ENCODE data around the gene TRIOBP.

TRIOBP gene

GRCh38 chr22:37817705-37818408, 121.0 kb downstream of the TRIOBP start:
- Histone ChIP-seq H3K9me3 (ENCODE audit: severe bottlenecking) (no peaks in the 10 kb centered on the region), H3K36me3 (ENCODE audit: low read depth) (no peaks in the 10 kb centered on the region), H3K4me3 (ENCODE audit: severe bottlenecking) (no peak overlapping the region), H3K4me1 (ENCODE audit: insufficient read depth, poor library complexity, severe bottlenecking) (no peaks in the 10 kb centered on the region), H3K27me3 (ENCODE audit: insufficient read depth, poor library complexity, severe bottlenecking) (peaks cover 22% of the 10 kb centered on the region), H3K27ac (ENCODE audit: poor library complexity, severe bottlenecking) (no peak overlapping the region)
- DNase-seq (ENCODE audit: low spot score) (no peak), ATAC-seq (ENCODE audit: low read depth) (peak; percentile 80)
- TF ChIP-seq, protein P1, sequence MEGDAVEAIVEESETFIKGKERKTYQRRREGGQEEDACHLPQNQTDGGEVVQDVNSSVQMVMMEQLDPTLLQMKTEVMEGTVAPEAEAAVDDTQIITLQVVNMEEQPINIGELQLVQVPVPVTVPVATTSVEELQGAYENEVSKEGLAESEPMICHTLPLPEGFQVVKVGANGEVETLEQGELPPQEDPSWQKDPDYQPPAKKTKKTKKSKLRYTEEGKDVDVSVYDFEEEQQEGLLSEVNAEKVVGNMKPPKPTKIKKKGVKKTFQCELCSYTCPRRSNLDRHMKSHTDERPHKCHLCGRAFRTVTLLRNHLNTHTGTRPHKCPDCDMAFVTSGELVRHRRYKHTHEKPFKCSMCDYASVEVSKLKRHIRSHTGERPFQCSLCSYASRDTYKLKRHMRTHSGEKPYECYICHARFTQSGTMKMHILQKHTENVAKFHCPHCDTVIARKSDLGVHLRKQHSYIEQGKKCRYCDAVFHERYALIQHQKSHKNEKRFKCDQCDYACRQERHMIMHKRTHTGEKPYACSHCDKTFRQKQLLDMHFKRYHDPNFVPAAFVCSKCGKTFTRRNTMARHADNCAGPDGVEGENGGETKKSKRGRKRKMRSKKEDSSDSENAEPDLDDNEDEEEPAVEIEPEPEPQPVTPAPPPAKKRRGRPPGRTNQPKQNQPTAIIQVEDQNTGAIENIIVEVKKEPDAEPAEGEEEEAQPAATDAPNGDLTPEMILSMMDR (IDR thresholded peaks at IDR 0.05; ENCODE audit: poor library complexity, severe bottlenecking) = peak; percentile 96

DNA sequence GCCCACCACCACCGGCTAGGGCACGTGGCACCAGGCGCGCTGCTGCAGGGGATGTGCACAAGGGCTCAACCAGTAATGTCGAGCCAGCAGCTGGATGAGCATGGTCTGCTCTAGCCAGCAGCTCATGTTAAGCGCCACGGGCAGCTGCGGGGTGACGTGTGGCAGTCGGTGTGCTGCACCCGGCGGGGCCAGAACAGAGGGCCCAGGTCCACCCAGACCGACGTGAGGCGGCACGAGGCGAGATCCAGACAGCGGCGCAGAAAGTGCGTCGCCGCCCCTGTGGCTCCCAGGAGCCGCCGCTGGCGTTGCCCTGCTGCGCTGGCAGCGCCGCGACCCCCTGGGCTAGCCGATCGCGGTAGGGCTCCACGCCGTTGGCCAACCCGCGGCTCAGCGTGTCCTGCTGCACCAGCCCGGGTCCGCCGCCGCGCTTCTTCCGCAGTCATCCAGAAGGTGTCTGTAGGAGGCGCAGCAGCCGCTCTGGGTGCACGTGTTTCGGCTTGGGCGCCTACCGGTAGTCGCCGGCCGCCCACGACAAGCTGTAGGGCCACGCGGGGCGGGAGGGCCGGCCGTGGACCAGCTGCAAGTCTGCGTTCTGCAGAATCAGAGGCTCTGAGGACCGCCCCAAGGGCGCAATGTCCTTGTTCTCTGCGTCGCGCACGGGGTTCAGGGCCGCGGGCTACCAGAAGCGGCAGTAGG, 121.7 kb downstream of the TRIOBP start:
- TF ChIP-seq, protein P1 (IDR thresholded peaks at IDR 0.05; ENCODE audit: poor library complexity, severe bottlenecking) = no peak
- Histone ChIP-seq H3K4me1 (ENCODE audit: insufficient read depth, poor library complexity, severe bottlenecking) (no peaks in the 10 kb centered on the region), H3K36me3 (ENCODE audit: low read depth) (no peaks in the 10 kb centered on the region), H3K27me3 (ENCODE audit: insufficient read depth, poor library complexity, severe bottlenecking) (peaks cover 26% of the 10 kb centered on the region), H3K9me3 (ENCODE audit: severe bottlenecking) (no peaks in the 10 kb centered on the region), H3K27ac (ENCODE audit: poor library complexity, severe bottlenecking) (no peak overlapping the region), H3K4me3 (ENCODE audit: severe bottlenecking) (no peak overlapping the region)
- no peak for DNase-seq (ENCODE audit: low spot score)
- ATAC-seq (ENCODE audit: low read depth) = peak; percentile 20

GRCh38 chr22:37819105-37819433, 122.2 kb downstream of the TRIOBP start:
- ATAC-seq (ENCODE audit: low read depth) (no peak), DNase-seq (ENCODE audit: low spot score) (no peak)
- H3K9me3 ChIP-seq (ENCODE audit: severe bottlenecking) = no peaks in the 10 kb centered on the region
- H3K4me3 ChIP-seq (ENCODE audit: severe bottlenecking) = no peak overlapping the region
- TF ChIP-seq, protein P1 (IDR thresholded peaks at IDR 0.05; ENCODE audit: poor library complexity, severe bottlenecking) = no peak
- H3K27me3 ChIP-seq (ENCODE audit: insufficient read depth, poor library complexity, severe bottlenecking) = peaks cover 30% of the 10 kb centered on the region
- no peaks in the 10 kb centered on the region for H3K36me3 ChIP-seq (ENCODE audit: low read depth)
- H3K4me1 ChIP-seq (ENCODE audit: insufficient read depth, poor library complexity, severe bottlenecking) = no peaks in the 10 kb centered on the region
- no peak overlapping the region for H3K27ac ChIP-seq (ENCODE audit: poor library complexity, severe bottlenecking)

GRCh38 chr22:37820350-37820749, 123.5 kb downstream of the TRIOBP start:
- no peak for ATAC-seq (ENCODE audit: low read depth)
- Histone ChIP-seq H3K27me3 (ENCODE audit: insufficient read depth, poor library complexity, severe bottlenecking) (peaks cover 34% of the 10 kb centered on the region), H3K4me3 (ENCODE audit: severe bottlenecking) (no peak overlapping the region), H3K36me3 (ENCODE audit: low read depth) (no peaks in the 10 kb centered on the region), H3K9me3 (ENCODE audit: severe bottlenecking) (no peaks in the 10 kb centered on the region), H3K27ac (ENCODE audit: poor library complexity, severe bottlenecking) (no peak overlapping the region), H3K4me1 (ENCODE audit: insufficient read depth, poor library complexity, severe bottlenecking) (no peaks in the 10 kb centered on the region)
- no peak for DNase-seq (ENCODE audit: low spot score)
- TF ChIP-seq, protein P1 (IDR thresholded peaks at IDR 0.05; ENCODE audit: poor library complexity, severe bottlenecking) = no peak

Data from RWPE2 (cell line).